ENCODE data around the gene SLC18A2.

DNA sequence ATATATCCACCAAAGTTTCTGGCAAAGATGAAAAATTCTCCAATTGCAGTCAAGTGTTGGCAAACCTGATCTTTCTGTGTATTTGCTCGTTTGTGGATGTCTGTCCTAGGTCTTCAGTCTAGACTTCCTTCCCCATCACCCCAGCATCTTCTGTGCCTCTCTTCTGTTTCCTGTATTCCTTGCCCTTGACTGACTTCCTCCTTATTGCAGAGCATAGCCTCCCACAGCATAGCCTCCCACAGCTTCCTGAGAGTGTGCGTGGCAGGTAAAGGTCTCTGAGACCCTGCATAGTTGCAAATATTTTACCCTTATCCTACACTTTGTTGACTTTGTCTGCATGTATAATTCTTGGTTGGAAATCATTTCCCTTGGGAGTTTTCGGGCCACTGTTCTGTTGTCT lies 18.4 kb downstream of the SLC18A2 start:
- TF ChIP-seq, protein P1, sequence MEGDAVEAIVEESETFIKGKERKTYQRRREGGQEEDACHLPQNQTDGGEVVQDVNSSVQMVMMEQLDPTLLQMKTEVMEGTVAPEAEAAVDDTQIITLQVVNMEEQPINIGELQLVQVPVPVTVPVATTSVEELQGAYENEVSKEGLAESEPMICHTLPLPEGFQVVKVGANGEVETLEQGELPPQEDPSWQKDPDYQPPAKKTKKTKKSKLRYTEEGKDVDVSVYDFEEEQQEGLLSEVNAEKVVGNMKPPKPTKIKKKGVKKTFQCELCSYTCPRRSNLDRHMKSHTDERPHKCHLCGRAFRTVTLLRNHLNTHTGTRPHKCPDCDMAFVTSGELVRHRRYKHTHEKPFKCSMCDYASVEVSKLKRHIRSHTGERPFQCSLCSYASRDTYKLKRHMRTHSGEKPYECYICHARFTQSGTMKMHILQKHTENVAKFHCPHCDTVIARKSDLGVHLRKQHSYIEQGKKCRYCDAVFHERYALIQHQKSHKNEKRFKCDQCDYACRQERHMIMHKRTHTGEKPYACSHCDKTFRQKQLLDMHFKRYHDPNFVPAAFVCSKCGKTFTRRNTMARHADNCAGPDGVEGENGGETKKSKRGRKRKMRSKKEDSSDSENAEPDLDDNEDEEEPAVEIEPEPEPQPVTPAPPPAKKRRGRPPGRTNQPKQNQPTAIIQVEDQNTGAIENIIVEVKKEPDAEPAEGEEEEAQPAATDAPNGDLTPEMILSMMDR (IDR thresholded peaks at IDR 0.05; ENCODE audit: low read depth, low read length, poor library complexity, severe bottlenecking), result no peak
- TF ChIP-seq EZH2phosphoT487 (IDR thresholded peaks at IDR 0.05; ENCODE audit: borderline replicate concordance, low read length), result no peak
